Ovary (tissue), 9 donors: ENCODE data around the gene PARP11. TPM values are rescaled to one million over a fixed set of nuclear protein-coding genes. Genes with fewer than 3 reads are reported as not detected.

Experiments used
- DNase-seq, 5 donors: peaks; one replicate each; pipeline ENCODE4 v3.0.0-alpha.2; 2019 to 2020
- H3K27ac ChIP-seq, 2 donors: fragments of 200-600 bp; one replicate each; pipeline versions ENCODE4 v1.5.1 to v1.8.0; 2019 to 2022
- H3K27me3 ChIP-seq: fragments of 200-600 bp; one replicate; pipeline ENCODE4 v1.8.0; 2022
- H3K36me3 ChIP-seq: fragments of 200-600 bp; sonication (generic); one replicate; pipeline ENCODE4 v1.5.1; 2019
- H3K4me1 ChIP-seq: one replicate; pipeline ENCODE4 v1.8.1; 2013; ENCODE audit warnings: mild to moderate bottlenecking, moderate library complexity; ENCODE audit not compliant: insufficient read depth
- H3K4me3 ChIP-seq: fragments of 200-600 bp; sonication (generic); one replicate; pipeline ENCODE4 v1.5.1; 2017
- H3K9me3 ChIP-seq, 2 donors: fragments of 200-600 bp in 1 of 2; sonication (generic) in 1 of 2; one replicate each; pipeline versions ENCODE4 v1.5.1 to v1.8.1; 2013 to 2019; ENCODE audit warnings: mild to moderate bottlenecking in 1 of 2, moderate library complexity in 1 of 2
- CTCF ChIP-seq, 3 donors: fragments of 450-650 bp in 2 of 3; fragments of 200-600 bp in 1 of 3; IDR thresholded peaks; one replicate each; pipeline versions ENCODE4 v1.5.1 to v1.8.0; 2016 to 2022; ENCODE audit warnings: antibody characterized with exemption in 3 of 3, mild to moderate bottlenecking in 1 of 3
- EP300 ChIP-seq: sonication (generic); formaldehyde crosslinking; IDR thresholded peaks from one replicate; pipeline ENCODE4 v1.6.1; 2017; ENCODE audit warnings: antibody characterized with exemption
- POLR2A ChIP-seq: fragments of 450-650 bp; IDR thresholded peaks from one replicate; pipeline ENCODE4 v1.6.1; 2017; ENCODE audit warnings: antibody characterized with exemption, mild to moderate bottlenecking, moderate library complexity
- WGBS, 3 donors: extraction: QIAGEN DNeasy Blood & Tissue Kit in 1 of 3; methylation state at CpG; one replicate each; pipeline versions ENCODE4 v1.1.5 to v1.1.7; 2013 to 2017; 5-methylcytosine and 5-hydroxymethylcytosine counted together
- intact Hi-C, 4 donors: fragments of 100-400 bp; cut with DNase I; formaldehyde crosslinking; loops; one replicate each; pipeline versions ENCODE4 v1.11.0 to v1.15.1; 2022 to 2023
- polyA plus RNA-seq, 2 donors: library from polyadenylated mRNA; stranded (reverse); fragments of 200-250 nt in 1 of 2; fragments of 350-450 nt in 1 of 2; fragmentation: Illumina TruSeq in 1 of 2; extraction: RNeasy Lipid Tissue Mini Kit (QIAGEN cat#74804) in 1 of 2; gene quantifications; one replicate each; pipeline ENCODE4 v1.2.3, GENCODE V29; 2013 to 2014
- total RNA-seq, 7 donors: library from RNA; depleted of rRNA in 2 of 7; stranded (reverse); fragments of >200 nt in 2 of 7; fragmentation: NEBNext Ultra II Directional in 3 of 7; extraction: Animal tissue kit (Norgen Biotek cat#: 25700) in 3 of 7; gene quantifications; one replicate each; pipeline versions ENCODE4 v1.1.0 to v1.2.4, GENCODE V29; 2016 to 2023
- donor health status: DM: no; HTN: no; CAD: no; lungs with moderate emphysema.
- donor health status: DM: no; HTN: no; CAD: no.
- donor health status: Bipolar disorder and iron deficiency.
- donor health status: DM: yes; HTN: yes; CAD: no.
- donor health status: DM: no; HTN: no; CAD: no.
- donor health status: DM: yes; HTN: yes; CAD: no.

PARP11 gene
- total and polyA plus RNA-seq, 9 donors, result 7.4 to 22.1 (median 17.4) TPM

- peak overlapping the region in 1 of 2 donors; percentile 67 for H3K27ac ChIP-seq
- peaks cover 2% of the 10 kb centered on the region for H3K4me1 ChIP-seq
- peak overlapping the region; percentile 43 for H3K4me3 ChIP-seq
- TF ChIP-seq CTCF (IDR thresholded peaks at IDR 0.05), result no peak
- TF ChIP-seq POLR2A, result no peak
- TF ChIP-seq EP300, result no peak
- H3K9me3 ChIP-seq, result no peaks in the 10 kb centered on the region
- no peaks in the 10 kb centered on the region for H3K27me3 ChIP-seq
- 53 to 62% (median 56%) methylated on average over 6 of the region's 6 CpGs for WGBS, 3 donors
- no peaks in the 10 kb centered on the region for H3K36me3 ChIP-seq
- intact Hi-C loops, result loop anchor here (5.0 to 10.0 kb wide), 5 partner anchors 148 to 393 kb away; partner anchors contain the start of gene CCND2 (in 2 of the 4)
- DNase-seq, result no peak
These were observed 11.5 kb upstream of the PARP11 start for GRCh38 chr12:3884671-3885070.

DNA sequence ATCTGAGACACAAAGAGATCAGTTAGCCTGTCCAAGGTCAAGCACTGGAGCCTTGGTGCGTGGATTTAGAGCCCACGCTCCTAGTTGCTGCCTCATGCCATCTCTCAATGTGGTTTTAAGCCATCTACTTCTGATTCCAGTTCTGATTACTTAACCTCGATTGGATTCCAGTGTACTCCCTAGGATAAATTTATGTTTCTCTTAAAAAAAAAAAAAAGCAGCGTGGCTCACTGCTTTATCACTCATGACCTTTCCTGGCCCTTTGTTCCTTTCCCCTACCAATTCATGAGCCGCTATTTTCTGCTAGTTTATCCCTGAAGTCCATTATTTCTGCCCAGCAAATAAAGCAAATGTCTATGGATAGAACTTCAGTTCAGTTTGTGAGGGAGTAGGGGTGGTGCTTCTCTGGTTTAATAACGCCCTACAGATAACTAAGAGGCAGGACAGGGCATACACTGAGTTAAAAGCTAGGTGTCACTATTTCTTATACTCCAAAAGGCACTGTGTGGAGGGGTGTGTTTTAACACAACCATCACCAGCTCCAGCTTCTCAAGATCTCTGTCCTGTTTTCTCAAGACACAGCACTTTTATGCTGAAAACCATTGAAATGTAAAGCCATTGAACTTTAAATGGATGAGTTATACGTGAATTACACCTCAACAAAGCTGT lies 9.8 kb upstream of the PARP11 start:
- intact Hi-C loops, result loop anchor here in 3 of 4 donors (5.0 to 10.0 kb wide), 2 partner anchors 159 to 392 kb away; partner anchors contain the start of gene CCND2 (in 2 of the 3)
- H3K9me3 ChIP-seq, result no peaks in the 10 kb centered on the region
- H3K36me3 ChIP-seq, result no peaks in the 10 kb centered on the region
- H3K27ac ChIP-seq, result no peak overlapping the region
- no peak overlapping the region for H3K4me3 ChIP-seq
- TF ChIP-seq CTCF (IDR thresholded peaks at IDR 0.05), result no peak
- no peak for TF ChIP-seq POLR2A
- TF ChIP-seq EP300, result no peak
- H3K27me3 ChIP-seq, result no peaks in the 10 kb centered on the region
- no peak for DNase-seq
- H3K4me1 ChIP-seq, result peaks cover 2% of the 10 kb centered on the region
- 33 to 41% (median 38%) methylated on average over 7 of the region's 7 CpGs for WGBS, 3 donors

DNA sequence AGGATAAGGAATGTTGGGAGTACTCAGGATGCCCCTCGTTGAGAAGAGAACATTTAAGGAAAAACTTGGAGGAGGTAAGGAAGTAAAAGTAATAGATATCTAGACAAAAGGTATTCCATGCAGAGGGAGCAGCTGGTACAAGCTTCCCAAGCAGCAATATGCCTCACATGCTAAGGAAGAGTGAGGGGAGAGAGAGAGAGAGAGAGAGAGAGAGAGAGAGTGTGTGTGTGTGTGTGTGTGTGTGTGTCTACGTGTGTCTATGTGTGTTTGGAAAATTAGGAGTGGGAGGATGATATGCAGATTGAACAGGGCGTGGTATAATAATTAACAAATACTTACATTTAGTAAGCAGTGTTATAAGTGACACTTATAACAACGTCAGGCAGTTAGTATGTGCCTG lies 9.2 kb upstream of the PARP11 start:
- intact Hi-C loops, result loop anchor here in 3 of 4 donors (5.0 to 10.0 kb wide), 2 partner anchors 160 to 392 kb away; partner anchors contain the start of gene CCND2 (in 2 of the 3)
- Histone ChIP-seq H3K27ac (no peak overlapping the region), H3K27me3 (no peaks in the 10 kb centered on the region), H3K36me3 (no peaks in the 10 kb centered on the region), H3K9me3 (no peaks in the 10 kb centered on the region), H3K4me1 (peaks cover 2% of the 10 kb centered on the region), H3K4me3 (no peak overlapping the region)
- WGBS, 3 donors, result 55 to 65% (median 57%) methylated on average over 4 of the region's 4 CpGs
- TF ChIP-seq EP300 (no peak), POLR2A (no peak), CTCF (IDR thresholded peaks at IDR 0.05) (no peak)
- DNase-seq, result no peak

- Histone ChIP-seq H3K27ac (no peak overlapping the region), H3K27me3 (no peaks in the 10 kb centered on the region), H3K36me3 (no peaks in the 10 kb centered on the region), H3K4me1 (peaks cover 2% of the 10 kb centered on the region), H3K9me3 (no peaks in the 10 kb centered on the region), H3K4me3 (no peak overlapping the region)
- intact Hi-C loops, result loop anchor here in 3 of 4 donors (5.0 to 10.0 kb wide), 2 partner anchors 161 to 393 kb away; partner anchors contain the start of gene CCND2 (in 2 of the 3)
- WGBS, 3 donors, result 68 to 71% (median 71%) methylated on average over 11 of the region's 11 CpGs
- DNase-seq, result no peak
- TF ChIP-seq EP300 (no peak), POLR2A (no peak), CTCF (IDR thresholded peaks at IDR 0.05) (no peak)
These were observed 8.2 kb upstream of the PARP11 start for GRCh38 chr12:3881281-3881950.
